ENCODE data around the gene DPAGT1.

Gene DPAGT1

DNA sequence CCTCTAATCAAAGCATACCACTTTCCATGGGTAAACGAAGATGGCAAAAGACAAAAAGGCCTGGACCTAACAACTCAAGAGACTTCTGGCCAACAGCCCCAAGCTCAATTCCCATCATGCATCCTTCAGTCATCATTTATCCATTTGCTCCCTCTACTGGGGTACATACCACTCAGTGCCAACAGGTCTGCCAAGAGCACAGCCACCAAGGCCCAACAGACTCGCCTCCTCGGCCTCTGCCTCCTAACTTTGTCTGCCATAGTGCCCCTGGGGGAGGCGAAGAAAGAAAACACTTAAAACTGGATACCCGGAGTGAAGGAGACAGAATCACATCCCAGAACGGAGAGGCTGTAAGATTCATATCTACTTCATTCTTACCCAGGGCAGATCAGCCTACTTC lies 45.8 kb downstream of the DPAGT1 start:
- peak; percentile 66 for DNase-seq

DNA sequence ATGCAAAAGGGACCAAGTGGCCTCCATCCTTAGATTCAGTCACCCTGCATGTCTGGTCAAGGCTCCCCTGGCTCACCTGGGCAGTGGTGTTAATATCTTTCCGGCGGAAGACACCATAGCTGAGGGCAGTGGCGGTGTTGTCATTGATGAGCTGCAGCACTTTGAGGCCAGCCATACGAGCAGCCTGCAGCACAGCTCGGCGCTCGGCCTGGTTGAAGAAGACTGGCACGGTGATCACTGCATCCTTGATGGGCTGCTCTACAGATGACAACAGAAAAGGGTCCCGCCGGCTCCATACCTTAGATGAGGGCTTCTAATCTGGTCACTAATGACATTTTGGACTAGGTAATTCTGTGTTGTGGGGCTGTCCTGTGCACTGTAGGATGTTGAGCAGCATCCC lies 47.2 kb downstream of the DPAGT1 start:
- no peak for DNase-seq

DNA sequence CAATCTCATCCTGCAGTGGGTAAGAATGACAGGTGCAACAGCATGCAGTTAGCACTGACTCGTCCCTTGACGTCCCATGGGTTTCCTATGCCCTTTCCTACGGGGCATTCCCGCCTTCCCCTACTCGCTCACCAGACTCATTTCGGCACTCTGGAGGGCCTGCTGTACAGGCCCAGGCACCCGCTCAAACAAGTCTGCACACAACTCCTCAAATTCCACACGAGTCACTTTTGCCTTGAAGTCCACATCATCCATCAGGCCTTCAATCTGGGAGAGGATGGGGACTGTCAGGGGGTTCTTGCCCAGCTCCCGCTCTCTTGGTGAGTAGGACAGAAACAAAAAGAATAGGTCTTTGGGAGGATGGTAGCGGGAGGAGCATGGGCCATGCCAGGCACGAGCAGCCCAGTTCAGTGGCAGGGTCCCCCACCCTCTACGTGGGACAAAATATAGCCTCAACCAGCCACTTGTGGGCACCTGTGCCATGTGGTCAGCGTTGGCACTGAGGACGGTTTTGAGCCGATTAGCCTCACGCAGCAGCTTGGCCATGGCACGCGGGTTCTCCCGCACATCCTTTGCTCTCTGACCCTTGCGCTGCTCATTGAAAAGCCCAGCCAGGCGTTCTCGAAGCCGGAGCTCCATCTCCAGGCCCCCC lies 49.4 kb downstream of the DPAGT1 start:
- DNase-seq, result no peak

DNA sequence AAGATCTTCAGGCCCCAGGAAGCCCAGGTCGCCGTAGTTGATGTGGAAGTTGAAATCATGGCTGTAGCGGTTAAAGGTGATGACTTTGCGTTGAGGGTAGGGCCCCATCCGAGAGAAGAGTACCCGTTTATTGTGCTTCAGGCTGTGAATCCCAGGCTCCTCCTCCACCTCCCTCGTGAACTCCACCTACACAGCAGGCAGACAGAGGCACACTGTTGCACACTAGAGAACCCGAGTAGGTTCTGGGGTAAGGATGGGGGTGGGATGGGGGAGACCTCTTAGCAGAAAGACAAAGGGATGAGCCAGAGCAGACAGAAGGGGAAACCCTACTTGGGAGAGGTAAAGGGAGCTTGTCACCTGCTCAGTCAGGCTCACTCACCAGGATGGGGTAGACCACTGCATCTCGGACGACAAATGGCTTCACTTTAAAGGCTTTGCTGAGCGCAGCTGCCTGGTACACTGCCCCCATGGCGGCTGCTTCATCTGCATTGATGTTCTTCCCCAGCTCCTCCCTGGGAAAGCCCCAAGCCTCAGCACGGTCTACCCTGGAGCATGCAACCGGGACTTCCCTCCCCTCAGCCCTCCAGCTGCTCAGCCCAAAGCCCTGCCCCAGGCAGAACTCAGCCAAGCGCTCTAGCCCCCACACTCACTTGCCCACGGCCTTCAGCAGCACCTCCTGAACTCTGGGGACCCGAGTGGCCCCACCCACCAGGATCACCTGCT lies 50.1 kb downstream of the DPAGT1 start:
- no peak for DNase-seq

DNA sequence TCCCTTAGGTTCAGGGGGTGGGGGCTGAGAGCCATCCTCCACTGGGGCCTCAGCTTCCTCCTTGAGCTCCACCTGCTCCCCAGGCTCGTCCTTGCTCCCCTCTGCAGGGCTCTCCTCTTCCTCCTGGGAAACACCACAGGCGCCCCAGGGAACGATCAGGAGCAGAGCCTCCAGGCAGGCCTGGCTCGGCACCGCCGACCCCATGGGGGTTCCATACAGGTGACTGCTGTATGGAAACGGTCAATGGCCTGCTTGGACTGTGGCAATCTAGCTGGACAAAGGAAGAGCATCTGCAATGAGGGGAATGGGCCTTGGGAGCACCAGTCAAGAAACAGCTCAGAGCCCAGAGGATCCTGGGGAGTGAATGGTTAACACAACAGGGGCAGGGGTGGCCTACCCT lies 52.6 kb downstream of the DPAGT1 start:
- no peak for DNase-seq

DNA sequence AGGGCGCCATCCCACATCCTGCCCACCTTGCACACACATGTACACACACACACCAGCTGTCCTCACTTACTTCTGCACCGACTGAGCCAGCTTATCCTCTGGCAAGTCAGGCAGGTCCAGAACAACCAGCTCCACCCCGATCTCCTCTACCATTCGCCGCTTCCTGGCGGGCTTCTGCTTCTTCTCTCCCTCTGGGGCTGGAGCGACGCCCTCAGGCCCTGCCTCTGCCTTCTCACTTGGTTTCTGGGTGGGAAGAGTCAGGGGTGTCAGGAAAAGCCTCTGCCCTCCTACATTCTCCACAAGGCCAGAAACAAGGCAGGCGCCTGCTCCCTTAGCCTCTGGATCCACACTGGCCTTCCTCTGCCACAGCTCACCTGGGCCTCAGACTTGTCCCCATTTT lies 53.0 kb downstream of the DPAGT1 start:
- DNase-seq, result no peak

DNA sequence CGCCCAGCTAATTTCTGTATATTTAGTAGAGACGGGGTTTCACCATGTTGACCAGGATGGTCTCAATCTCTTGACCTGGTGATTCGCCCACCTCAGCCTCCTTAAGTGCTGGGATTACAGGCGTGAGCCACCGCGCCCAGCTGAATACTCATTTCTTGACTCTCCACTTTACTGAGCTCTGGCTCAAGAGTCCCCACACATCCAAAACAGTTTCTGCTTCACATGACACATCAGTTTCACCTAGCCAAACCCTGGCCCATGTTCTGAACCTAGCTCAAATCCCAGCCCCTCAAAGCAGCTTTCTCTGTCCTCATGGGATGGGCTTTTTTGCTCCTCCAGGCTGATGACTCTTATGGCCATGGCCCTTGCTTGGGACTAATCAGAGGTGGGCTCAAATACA lies 54.4 kb downstream of the DPAGT1 start:
- no peak for DNase-seq
